ENCODE measurements around the gene ROCK2.
A peak's percentile ranks its signal among the peaks of the same experiment; 100 is the strongest.

The ROCK2 gene

GRCh38 chr2:11155381-11156035 is 188.9 kb downstream of the ROCK2 start, which contains the start of gene SLC66A3 (continued):
- TF ChIP-seq, protein P1, sequence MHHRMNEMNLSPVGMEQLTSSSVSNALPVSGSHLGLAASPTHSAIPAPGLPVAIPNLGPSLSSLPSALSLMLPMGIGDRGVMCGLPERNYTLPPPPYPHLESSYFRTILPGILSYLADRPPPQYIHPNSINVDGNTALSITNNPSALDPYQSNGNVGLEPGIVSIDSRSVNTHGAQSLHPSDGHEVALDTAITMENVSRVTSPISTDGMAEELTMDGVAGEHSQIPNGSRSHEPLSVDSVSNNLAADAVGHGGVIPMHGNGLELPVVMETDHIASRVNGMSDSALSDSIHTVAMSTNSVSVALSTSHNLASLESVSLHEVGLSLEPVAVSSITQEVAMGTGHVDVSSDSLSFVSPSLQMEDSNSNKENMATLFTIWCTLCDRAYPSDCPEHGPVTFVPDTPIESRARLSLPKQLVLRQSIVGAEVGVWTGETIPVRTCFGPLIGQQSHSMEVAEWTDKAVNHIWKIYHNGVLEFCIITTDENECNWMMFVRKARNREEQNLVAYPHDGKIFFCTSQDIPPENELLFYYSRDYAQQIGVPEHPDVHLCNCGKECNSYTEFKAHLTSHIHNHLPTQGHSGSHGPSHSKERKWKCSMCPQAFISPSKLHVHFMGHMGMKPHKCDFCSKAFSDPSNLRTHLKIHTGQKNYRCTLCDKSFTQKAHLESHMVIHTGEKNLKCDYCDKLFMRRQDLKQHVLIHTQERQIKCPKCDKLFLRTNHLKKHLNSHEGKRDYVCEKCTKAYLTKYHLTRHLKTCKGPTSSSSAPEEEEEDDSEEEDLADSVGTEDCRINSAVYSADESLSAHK (tag by site-specific recombination; IDR thresholded peaks at IDR 0.05), result no peak
- TF ChIP-seq, protein P2, sequence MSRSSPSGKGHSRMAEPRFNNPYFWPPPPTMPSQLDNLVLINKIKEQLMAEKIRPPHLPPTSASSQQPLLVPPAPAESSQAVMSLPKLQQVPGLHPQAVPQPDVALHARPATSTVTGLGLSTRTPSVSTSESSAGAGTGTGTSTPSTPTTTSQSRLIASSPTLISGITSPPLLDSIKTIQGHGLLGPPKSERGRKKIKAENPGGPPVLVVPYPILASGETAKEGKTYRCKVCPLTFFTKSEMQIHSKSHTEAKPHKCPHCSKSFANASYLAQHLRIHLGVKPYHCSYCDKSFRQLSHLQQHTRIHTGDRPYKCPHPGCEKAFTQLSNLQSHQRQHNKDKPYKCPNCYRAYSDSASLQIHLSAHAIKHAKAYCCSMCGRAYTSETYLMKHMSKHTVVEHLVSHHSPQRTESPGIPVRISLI (tag by site-specific recombination; IDR thresholded peaks at IDR 0.05), result no peak
- TF ChIP-seq ATF2 (tag by site-specific recombination; IDR thresholded peaks at IDR 0.05; ENCODE audit: low read depth) (no peak), OVOL3 (tag by site-specific recombination; IDR thresholded peaks at IDR 0.05) (no peak), KLF1 (tag by site-specific recombination; IDR thresholded peaks at IDR 0.05) (peak; percentile 32; the same call in 1 of the 2 replicates), ZNF133 (tag by site-specific recombination; IDR thresholded peaks at IDR 0.05) (no peak), ZNF335 (tag by site-specific recombination; conservative IDR thresholded peaks at IDR 0.05) (peak; percentile 54), SP7 (tag by site-specific recombination; IDR thresholded peaks at IDR 0.05) (peak; percentile 46; the same call in 1 of the 2 replicates), EGR2 (tag by site-specific recombination; IDR thresholded peaks at IDR 0.05; ENCODE audit: low read depth) (no peak), ZNF426 (tag by site-specific recombination; IDR thresholded peaks at IDR 0.05) (no peak), ZNF777 (tag by site-specific recombination; IDR thresholded peaks at IDR 0.05; ENCODE audit: borderline replicate concordance) (no peak), ZNF639 (tag by site-specific recombination; IDR thresholded peaks at IDR 0.05) (no peak), ZBTB20 (tag by site-specific recombination; IDR thresholded peaks at IDR 0.05) (peak; percentile 92), ZBTB26 (tag by site-specific recombination; optimal IDR thresholded peaks at IDR 0.05) (peak; percentile 85), ZNF544 (tag by site-specific recombination; IDR thresholded peaks at IDR 0.05) (no peak), ZBTB8A (tag by site-specific recombination; IDR thresholded peaks at IDR 0.05) (peak; percentile 86), ZBTB48 (tag by site-specific recombination; IDR thresholded peaks at IDR 0.05) (peak; percentile 50; the same call in 1 of the 2 replicates), ZFP41 (tag by site-specific recombination; IDR thresholded peaks at IDR 0.05; ENCODE audit: borderline replicate concordance) (no peak), HOXC10 (CRISPR knock-in tag; IDR thresholded peaks at IDR 0.05) (no peak), ZNF423 (tag by site-specific recombination; IDR thresholded peaks at IDR 0.05) (no peak), ZNF140 (tag by site-specific recombination; IDR thresholded peaks at IDR 0.05) (no peak), ZNF2 (tag by site-specific recombination; IDR thresholded peaks at IDR 0.05) (0 out of 2 replicates have a peak, but pooled peaks have one; percentile 45), MZF1 (tag by site-specific recombination; IDR thresholded peaks at IDR 0.05; ENCODE audit: borderline replicate concordance) (no peak), ZNF768 (tag by site-specific recombination; IDR thresholded peaks at IDR 0.05) (no peak), IKZF3 (tag by site-specific recombination; IDR thresholded peaks at IDR 0.05) (peak; percentile 67)
- TF ChIP-seq, protein P3, sequence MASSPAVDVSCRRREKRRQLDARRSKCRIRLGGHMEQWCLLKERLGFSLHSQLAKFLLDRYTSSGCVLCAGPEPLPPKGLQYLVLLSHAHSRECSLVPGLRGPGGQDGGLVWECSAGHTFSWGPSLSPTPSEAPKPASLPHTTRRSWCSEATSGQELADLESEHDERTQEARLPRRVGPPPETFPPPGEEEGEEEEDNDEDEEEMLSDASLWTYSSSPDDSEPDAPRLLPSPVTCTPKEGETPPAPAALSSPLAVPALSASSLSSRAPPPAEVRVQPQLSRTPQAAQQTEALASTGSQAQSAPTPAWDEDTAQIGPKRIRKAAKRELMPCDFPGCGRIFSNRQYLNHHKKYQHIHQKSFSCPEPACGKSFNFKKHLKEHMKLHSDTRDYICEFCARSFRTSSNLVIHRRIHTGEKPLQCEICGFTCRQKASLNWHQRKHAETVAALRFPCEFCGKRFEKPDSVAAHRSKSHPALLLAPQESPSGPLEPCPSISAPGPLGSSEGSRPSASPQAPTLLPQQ (tag by site-specific recombination; IDR thresholded peaks at IDR 0.05), result 0 out of 2 replicates have a peak, but pooled peaks have one; percentile 26
- TF ChIP-seq, protein P4, sequence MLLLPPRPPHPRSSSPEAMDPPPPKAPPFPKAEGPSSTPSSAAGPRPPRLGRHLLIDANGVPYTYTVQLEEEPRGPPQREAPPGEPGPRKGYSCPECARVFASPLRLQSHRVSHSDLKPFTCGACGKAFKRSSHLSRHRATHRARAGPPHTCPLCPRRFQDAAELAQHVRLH (tag by site-specific recombination; IDR thresholded peaks at IDR 0.05), result no peak
- TF ChIP-seq, protein P5, sequence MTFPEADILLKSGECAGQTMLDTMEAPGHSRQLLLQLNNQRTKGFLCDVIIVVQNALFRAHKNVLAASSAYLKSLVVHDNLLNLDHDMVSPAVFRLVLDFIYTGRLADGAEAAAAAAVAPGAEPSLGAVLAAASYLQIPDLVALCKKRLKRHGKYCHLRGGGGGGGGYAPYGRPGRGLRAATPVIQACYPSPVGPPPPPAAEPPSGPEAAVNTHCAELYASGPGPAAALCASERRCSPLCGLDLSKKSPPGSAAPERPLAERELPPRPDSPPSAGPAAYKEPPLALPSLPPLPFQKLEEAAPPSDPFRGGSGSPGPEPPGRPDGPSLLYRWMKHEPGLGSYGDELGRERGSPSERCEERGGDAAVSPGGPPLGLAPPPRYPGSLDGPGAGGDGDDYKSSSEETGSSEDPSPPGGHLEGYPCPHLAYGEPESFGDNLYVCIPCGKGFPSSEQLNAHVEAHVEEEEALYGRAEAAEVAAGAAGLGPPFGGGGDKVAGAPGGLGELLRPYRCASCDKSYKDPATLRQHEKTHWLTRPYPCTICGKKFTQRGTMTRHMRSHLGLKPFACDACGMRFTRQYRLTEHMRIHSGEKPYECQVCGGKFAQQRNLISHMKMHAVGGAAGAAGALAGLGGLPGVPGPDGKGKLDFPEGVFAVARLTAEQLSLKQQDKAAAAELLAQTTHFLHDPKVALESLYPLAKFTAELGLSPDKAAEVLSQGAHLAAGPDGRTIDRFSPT (tag by site-specific recombination; IDR thresholded peaks at IDR 0.05), result 0 out of 2 replicates have a peak, but pooled peaks have one; percentile 21

Data from HEK293 (cell line).